Activated gamma-delta T cell treated with anti-CD3 and anti-CD28 coated beads, Interleukin-2, amount 50 U/mL, for 16 hours (primary cell): ENCODE results near the gene CHN2.

Experiments
- DNase-seq: peaks from one replicate; pipeline ENCODE4 v3.0.0-alpha.2; 2020; ENCODE audit warnings: low read depth

Gene CHN2

DNA sequence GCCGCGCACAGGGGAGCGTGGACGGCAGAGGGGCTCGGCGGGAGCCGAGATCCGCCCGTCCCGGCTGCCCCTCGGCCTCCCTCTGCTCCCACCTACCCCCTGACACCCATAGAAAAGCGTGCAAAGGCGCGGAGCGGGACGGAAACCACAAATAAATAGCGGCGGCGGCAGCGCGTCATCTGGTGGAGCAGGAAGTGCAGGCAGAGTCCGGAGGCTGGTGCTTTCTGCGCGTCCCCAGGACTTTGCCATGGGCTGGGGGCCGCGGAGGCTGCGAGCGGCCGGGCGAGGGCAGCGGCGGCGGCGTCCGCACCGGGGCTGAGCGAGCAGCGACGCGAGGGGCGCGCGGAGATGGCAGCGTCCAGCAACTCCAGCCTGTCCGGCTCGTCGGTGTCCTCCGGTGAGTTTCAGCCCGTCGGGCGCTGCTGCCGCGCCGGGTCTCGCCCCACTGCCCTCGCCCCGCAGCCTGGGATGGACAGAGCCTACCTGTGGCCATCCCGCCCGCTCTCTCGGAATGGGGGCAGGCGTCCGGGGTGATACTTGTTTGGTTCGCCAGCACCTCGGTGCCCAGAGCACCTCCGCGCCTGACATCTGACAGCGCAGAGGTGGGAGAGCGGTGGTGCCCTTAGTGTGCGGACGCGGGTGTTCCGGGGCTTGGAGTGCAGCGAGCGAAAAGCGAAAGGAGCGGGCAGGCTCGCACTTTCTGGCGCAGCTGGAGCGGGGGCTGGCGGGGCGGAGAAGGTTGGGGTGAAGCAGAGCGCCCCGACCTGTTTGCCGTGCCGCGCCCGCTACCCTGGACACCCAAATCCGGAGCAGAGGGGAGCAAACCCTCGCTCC lies at the start of gene CHN2:
Gene CHN2, plus strand, starts transcription at position 182 of the 834 bp plus-strand sequence.
- DNase-seq = peak; percentile 52

DNA sequence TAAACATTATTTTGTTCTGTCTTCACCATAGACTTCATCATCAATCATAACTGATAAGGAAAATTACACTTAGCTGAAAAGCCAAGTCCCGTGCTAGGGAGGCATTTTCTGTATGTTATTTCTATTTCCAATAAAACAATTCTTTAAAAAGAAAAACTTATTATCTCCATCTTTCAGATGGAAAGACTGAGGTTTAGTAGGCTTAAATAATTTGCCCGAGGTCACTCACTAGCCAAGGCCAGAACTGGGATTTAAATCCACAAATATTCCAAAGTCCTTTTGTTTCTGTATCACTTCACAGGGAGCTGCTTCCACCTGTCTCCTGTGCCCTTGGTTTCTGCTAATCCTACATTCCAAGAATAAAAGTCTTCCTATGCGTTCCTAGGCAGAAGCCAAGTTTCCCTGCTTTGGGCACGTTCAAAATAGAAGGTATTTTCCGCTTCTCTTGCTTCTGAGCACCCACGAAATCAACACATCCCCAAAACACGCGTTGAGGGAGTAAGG lies 49.0 kb upstream of the CHN2 start:
- DNase-seq = no peak

DNA sequence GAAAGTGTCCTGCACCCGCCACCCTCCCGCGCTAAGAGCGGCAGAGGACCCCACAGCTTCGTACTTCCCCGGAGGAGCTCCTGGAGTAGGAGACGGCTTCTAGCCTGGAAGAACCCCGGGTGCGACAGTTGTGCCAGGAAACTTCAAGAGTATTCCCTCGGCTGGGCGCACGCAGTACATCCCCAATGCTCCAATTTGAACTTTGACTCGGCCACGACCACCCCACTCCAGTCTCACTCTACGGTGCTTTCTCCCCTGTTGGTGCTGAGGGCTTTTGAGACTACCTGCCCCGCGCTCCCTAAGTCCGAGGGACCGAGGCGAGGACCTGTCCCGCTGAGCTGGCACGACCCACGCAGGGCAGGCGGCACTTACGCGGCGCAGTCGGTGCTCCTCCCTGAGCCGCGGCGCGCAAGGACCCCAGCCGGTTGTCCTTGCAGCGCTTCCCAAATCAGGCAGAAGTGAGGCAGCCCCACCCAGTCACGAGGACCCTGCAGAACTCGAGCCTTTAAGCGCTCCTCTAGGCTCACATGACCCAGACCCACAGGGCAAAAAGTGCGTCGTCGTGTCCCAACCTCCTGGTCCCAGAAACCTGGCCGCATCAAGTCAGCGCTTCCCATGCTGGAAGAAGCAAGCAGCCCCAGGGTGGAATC lies 48.4 kb upstream of the CHN2 start, which contains the start of gene CPVL:
Gene CPVL, minus strand, starts transcription at position 481 of the 650 bp plus-strand sequence. CDS start 25,476 bp downstream, outside the sequence.
- no peak for DNase-seq

DNA sequence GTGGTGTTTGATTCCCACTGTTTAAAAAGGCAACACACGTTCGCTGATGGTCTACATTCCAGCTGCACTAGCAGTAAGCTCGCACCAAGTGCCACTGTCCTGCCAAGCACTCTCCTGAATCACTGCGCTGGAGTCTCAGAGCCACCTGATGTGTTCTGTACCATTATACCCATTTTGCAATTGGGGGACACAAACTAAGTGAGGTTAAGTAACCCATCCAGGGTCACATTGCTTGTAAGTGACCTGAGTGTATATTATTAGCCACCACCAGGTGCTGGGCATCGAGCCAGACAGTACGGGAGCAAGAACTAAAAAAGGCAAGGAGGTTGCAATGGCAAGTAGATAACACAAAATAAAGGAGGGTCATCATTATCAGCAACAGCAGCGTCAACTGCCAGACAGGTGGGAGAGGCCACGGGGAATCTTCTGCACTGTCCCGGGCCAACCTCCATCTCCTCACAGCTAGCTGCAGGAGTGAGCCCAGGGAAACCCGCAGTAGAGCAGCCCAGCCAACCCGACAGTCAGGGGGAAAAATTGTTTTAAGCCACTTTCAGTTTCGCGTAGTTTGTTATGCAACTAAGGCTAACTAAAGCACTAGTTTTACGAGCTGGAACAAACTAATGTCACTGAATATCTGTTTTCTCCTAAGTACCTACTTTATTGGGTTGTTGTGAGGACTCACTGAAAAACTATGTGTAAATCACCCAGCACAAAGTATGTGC lies 47.5 kb upstream of the CHN2 start:
- DNase-seq = no peak

DNA sequence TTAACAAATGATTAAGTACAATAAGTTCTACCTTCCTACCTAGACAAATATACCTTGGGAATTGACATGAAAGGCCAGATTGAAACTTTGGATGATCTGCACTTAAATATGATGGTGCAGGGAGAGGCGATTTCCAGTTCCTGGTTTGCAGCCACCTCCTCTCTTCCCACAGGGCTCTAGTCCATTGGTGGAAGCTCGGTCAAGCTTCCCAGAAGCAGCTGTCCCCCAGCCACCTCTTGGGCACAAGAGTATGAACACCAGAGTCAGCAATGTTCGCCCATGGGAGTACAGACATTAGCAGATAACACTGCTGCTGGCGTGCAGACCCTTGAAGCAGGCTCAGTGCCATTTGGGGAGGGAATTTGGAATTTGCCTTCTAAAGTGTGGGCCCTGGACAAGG lies 46.8 kb upstream of the CHN2 start:
- no peak for DNase-seq

DNA sequence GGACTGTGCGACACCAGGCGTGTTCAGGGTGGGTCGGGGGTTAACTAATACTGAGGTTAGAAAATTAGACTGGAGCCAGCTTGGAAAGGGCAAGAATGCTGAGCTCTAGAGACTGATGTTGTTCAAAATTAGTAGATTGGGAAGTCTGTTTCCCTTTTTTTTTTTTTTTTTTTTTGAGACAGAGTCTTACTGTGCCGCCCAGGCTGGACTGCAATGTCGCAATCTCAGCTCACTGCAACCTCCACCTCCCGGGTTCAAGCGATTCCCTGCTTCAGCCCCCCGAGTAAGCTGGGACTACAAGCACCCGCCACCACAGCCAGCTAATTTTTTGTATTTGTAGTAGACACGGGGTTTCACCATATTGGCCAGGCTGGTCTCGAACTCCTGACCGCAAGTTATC lies 45.5 kb upstream of the CHN2 start:
- no peak for DNase-seq

DNA sequence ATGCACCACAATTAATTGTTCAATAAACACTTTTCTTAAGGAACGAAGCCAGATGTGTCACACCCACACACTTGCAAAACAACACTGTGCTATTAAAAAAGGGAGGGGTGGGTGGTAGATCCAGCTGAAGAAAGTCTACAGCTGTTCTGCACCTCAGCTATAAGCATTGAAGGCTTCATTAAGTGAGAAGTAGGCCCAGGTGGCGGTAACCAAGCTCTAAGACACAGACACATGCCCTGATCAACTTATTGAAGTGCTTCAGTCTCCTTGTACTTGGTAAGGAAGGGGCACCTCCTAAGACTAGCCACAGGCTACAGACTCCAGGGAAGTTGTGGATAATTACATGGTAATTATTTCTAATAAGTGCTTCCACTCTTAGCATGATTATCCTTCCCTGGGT lies 43.7 kb upstream of the CHN2 start:
- no peak for DNase-seq

DNA sequence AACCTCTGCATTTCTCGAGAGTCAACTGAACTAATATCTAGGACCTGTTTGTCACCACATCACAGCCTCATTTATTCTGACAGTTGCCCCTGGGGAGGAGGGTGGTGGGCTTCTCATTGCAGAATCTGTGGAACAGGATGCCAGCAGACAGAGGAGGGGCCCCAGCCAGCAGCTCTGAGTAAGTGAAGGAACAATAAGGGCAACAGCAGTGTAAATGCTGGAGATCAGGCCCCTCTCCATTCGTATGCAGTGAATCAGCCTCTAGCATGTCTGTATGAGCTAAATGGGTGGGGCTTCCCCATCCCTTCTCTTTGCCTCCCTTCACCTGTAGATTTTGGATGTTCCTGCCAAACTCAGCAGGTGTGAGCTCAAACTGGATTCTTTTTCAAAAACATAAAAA lies 40.5 kb upstream of the CHN2 start:
- DNase-seq = no peak

DNA sequence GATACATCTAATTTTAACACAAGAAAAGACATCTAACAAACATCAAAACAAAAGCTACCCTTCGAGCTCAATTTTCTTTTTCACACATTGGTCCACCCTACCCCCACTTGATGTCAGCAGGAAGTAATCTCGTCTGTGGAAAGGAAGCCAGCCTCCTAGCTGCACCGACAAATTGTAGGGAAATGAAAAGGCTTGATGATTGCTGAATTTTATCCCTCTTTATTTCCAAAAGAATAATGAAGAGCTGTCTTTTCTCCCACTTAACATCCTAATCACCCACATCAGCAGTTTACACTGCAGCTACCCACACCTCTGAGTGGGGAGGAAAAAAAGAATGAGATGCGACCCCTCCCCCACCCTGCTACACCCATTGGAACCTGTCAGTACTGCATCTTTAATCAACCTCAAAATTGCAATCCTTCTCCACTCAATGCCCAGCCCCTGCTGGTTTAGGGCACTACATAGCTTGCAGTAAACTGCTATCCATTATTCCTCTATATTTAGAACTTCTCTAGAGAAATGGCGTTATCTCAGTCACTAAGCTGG lies 37.6 kb upstream of the CHN2 start:
- no peak for DNase-seq

DNA sequence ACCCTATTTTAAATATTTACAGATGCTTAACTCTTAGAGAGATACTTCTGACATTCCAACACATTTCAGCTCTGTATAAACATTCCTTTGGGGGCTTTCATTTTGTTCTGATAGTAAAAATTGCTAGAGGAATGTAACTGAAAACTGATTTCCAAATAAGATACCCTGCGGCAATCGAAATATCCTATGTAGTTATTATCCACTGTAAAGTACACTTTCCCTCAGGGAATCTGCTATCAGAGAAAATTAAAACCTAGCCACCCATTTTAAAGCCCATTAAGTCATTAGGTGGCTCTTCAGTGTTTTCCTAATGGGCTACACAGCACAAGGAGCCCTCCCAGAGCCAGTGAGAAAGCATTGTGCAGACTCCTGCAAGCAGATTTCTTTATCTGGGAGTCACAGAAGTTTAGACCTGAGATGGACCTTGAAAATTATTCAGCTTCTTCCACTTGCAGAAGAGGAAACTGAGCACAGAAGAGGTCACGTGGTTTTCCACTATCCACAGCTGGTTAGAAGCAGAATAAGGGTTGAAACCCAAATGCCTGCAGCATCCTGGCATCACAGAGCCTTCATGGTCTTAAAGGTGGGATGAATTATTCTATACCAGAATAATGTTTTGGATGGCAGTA lies 35.7 kb upstream of the CHN2 start:
- no peak for DNase-seq

DNA sequence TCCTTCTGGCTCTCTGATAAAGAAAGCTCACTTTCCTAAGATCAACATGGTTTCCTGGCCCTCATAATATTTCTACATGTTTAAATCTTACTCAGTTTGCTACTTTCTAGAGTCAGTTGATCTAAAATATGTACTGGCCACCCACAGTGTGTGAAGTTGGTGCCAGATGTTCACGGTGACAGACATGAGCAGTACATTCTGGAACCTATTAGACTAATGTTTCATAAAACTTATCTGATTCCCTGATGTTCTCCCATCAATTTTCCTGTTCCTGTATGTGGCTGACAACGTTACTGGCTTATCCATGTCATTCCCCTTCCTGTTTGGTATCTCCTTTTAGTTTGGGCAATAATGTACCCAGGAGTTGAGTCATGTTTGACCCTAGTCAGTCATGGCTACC lies 34.5 kb upstream of the CHN2 start:
- DNase-seq = no peak

DNA sequence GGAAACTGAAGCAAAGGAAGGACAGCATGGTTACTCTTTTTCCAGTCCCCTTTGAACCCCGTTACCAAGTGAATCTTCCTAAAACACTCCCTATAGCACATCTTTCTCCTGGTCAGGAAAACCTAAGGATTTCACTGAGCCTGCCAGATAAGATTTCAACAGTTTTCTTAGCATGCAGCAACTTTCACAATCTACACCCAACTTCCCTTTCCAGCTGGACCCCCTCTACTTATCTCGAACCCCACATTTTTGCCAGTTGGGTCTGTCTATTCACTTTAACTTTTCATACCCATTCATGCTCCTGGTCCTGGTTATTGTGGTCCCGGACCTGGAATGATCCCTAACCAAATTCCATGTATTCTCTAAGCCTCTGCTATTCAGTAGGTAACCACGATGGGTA lies 33.3 kb upstream of the CHN2 start:
- DNase-seq = no peak

DNA sequence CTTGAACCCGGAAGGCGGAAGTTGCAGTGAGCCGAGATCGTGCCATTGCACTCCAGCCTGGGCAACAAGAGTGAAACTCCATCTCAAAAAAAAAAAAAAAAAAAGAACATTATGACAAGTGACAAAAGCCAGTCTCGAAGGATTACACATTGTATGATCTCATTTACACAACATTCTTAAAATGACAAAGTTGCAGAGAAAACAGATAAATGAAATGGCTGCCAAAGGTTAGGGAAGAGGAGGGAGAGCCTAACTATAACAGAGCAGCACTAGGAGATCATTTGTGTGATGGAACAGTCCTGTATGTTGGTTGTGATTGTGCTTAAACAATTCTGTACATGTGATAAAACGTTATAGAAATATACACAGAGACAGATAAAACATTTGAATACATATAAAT lies 32.0 kb upstream of the CHN2 start:
- DNase-seq = no peak

DNA sequence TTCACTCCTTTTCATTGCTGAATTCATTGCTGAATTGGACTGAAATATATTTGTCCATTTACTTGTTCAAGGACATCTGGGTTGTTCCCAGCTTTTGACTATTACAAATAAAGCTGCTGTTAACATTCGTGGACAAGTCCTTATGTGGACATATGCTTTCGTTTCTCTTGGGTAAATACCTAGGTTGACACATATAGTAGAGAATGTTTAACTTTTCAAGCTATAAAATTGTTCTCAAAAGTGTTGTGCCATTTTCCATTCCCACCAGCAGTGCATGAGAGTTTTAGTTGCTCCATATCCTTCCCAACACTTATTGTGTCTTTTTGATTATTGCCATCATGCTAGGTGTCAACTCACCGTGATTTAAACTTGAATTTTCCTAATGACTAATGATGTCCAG lies 30.7 kb upstream of the CHN2 start:
- no peak for DNase-seq

DNA sequence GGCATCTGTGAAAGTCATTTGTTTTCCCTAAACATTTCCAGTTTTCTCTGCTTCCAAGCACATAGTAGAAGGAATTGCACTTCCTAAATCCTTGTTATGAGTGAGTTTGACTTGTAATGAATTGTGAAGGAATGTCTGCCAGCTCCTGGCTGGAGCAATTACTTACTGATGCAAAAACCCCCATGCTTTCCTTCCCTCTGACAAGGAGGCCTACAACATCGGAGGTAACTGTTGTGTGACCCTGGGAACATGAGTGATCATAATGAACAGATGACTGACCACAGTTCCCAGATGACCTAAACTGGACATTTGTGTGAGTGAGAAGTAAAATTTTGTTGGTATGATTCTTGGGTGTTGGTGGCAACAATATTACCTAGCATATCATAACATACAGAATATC lies 26.9 kb upstream of the CHN2 start:
- DNase-seq = no peak

DNA sequence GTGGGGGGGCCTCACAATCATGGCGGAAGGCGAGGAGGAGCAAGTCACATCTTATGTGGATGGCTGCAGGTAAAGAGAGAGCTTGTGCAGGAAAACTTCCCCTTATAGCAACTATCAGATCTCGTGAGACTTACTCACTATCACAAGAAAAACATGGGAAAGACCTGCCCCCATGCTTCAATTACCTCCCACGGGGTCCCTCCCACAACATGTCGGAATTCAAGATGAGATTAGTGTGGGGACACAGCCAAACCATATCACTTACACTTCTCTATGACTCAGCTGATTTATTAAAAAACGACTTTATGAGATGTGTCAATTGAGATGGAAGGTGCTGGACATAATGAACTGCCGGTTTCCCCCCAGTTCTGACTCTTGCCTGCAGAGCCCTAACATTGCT lies 23.8 kb upstream of the CHN2 start:
- DNase-seq = no peak

DNA sequence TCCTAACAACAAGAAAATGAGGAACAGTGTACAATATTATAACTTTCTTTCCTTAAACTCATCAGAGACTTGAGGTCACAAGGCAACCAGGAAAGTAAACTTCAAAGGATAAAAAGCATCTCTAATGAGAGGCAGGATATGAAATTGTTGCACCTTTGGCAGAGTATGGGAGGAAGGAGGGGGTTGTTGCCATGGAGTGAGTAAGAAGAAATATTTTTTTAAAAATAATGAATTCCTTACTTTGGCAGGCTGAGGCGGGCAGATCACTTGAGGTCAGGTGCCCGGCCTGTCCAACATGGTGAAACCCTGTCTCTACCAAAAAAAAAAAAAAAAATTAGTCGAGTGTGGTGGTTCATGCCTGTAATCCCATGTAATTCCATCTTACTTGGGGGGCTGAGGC lies 21.1 kb upstream of the CHN2 start:
- DNase-seq = no peak

DNA sequence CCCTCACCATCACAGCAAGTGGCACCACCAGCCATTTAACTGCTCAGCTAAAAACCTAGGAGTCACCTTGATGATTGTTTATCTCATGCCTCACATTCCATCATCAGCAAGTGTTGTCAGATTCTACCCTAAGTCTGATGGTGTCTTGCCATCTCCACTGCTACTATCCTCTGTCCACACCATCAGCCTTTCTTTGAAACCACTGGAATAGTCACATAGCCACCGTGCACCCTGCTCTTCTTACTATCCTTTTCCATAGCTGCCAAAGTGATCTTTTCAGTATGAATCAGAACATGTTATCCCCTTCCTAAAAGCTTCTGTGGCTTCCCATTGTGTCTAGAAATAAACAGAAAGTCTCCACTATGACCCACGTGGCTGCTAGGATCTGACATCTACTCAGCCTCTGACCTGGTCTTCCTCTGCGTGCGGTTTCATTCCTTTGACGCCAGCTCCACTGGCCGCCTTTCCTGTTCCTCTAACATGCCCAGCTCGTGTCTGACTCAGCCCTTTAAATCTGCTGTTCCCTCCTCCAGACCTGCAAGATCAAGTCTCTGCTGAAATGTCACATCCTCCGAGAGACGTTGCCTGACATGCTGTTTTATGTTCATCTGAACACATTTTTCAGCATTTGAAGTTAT lies 16.5 kb upstream of the CHN2 start:
- DNase-seq = no peak

DNA sequence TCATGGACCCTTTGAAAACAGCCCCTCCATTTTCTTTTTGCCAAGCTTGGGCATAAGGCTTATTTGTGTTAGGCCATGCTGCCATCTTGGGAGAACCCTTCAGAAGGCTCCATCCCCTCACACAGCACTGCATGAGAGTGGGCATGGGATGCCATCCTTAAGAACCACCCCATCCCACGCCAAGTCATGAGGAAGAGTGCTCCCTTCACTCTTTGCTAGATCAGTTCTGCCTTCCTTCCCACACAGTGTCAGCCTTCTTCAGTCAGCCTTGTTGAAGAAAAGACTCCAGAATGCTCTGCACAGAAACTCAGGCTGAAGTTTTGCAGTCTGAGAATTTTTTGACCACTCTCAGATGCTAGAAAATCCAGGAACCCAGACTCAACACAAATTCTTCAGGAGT lies 15.5 kb upstream of the CHN2 start:
- DNase-seq = no peak

DNA sequence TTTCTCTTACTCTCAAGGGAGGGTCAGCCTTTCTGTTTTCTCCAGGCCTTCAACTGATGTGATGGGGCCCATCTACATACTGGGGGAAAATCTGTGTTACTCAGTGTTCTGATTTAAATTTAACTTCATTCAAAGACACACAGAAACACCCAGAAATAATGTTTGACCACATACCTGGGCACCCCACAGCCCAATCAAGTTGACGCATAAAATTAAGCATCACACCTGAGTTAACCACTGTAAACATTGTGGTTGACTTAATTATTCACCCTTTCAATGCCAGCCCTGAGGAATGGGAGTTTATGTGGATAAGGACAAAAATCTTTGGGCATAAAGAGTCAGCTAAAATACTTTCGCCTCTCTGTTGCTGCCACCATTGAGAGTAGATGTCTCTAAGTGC lies 10.0 kb upstream of the CHN2 start:
- DNase-seq = no peak

DNA sequence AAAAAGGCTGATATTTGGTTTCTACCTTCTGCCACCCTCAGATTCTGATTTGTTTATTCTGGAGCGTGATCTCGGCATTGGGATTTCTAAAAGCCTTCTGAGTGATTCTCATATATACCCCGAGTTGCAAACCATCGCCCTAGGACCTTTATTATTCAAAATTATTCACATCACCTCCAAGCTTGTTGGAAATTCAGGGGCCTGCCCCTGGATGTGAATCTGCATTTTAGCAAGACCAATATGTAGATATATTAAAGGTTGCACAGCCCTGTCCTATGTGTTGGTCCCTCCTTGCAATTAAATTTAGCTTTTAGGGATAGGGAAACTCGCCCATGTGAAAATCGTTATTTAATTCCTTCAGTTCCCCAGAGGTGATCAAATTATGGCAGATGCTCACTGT lies 9.0 kb upstream of the CHN2 start:
- DNase-seq = no peak
